Progenitor cell of endocrine pancreas (in vitro differentiated cells): Measurements from ENCODE around the gene MAGI3. TPM values are rescaled to one million over a fixed set of nuclear protein-coding genes. Genes with fewer than 3 reads are reported as not detected.
"Not testable (repeated sequence)": the region's sequence is repeated elsewhere in the genome, so short reads cannot be mapped to it uniquely, and the experiment has no call there.

Source experiments
- DNase-seq: peaks from one replicate; pipeline ENCODE4 v3.0.0; 2021; ENCODE audit warnings: low spot score; ENCODE audit not compliant: unreplicated experiment
- H3K27ac Mint-ChIP-seq: 2 replicates; pipeline ENCODE4 v1.8.0; 2021; ENCODE audit warnings: mild to moderate bottlenecking, moderate library complexity, mixed read lengths
- H3K27me3 Mint-ChIP-seq: 2 replicates; pipeline ENCODE4 v1.8.0; 2021; ENCODE audit warnings: mixed read lengths
- H3K36me3 Mint-ChIP-seq: 2 replicates; pipeline ENCODE4 v1.8.0; 2022; ENCODE audit warnings: mixed read lengths; ENCODE audit not compliant: insufficient read depth
- H3K4me1 Mint-ChIP-seq: 2 replicates; pipeline ENCODE4 v1.8.0; 2021; ENCODE audit warnings: low read depth, mixed read lengths
- H3K4me3 Mint-ChIP-seq: 2 replicates; pipeline ENCODE4 v1.8.0; 2021; ENCODE audit warnings: low read depth, mild to moderate bottlenecking, moderate library complexity, mixed read lengths
- H3K9me3 Mint-ChIP-seq: 2 replicates; pipeline ENCODE4 v1.8.0; 2021; ENCODE audit warnings: low read depth, mixed read lengths
- total RNA-seq: library from RNA; stranded (reverse); gene quantifications from 2 replicates; pipeline ENCODE4 v1.2.1, GENCODE V29; 2021
- TF ChIP-seq, protein P1 (sequence below): fragments of 200-600 bp; sonication (generic); IDR thresholded peaks from one replicate; pipeline ENCODE4 v1.5.0; 2021; ENCODE audit warnings: antibody characterized with exemption, mild to moderate bottlenecking; ENCODE audit not compliant: unreplicated experiment

The MAGI3 gene
- total RNA-seq, 1 donor from 2014 or later, result 23.7 TPM

DNA sequence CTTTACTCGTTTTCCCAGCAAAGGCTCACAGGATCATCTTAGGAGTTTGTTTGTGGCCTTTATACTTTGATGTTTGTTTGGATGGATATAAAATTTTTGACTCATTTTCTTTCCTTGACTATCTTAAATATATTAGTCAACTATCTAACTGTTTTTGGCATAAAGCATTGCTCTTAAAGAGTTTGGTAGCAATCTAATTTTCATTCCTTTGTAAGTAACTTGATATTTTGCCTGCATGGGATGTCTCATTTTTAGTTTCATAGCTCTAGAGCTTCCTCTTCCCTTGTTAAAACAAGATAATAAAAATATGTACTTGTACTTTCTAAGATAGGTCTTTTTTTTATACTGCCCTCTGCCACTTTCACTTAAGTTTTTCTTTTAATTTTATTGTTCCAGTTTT, 161.9 kb downstream of the MAGI3 start:
- no peaks in the 10 kb centered on the region for H3K4me1 Mint-ChIP-seq
- H3K36me3 Mint-ChIP-seq, result peaks cover 9% of the 10 kb centered on the region
- H3K9me3 Mint-ChIP-seq, result no peaks in the 10 kb centered on the region
- H3K27ac Mint-ChIP-seq, result no peak overlapping the region
- H3K27me3 Mint-ChIP-seq, result no peaks in the 10 kb centered on the region
- DNase-seq, result no peak
- H3K4me3 Mint-ChIP-seq, result no peak overlapping the region
- TF ChIP-seq, protein P1, sequence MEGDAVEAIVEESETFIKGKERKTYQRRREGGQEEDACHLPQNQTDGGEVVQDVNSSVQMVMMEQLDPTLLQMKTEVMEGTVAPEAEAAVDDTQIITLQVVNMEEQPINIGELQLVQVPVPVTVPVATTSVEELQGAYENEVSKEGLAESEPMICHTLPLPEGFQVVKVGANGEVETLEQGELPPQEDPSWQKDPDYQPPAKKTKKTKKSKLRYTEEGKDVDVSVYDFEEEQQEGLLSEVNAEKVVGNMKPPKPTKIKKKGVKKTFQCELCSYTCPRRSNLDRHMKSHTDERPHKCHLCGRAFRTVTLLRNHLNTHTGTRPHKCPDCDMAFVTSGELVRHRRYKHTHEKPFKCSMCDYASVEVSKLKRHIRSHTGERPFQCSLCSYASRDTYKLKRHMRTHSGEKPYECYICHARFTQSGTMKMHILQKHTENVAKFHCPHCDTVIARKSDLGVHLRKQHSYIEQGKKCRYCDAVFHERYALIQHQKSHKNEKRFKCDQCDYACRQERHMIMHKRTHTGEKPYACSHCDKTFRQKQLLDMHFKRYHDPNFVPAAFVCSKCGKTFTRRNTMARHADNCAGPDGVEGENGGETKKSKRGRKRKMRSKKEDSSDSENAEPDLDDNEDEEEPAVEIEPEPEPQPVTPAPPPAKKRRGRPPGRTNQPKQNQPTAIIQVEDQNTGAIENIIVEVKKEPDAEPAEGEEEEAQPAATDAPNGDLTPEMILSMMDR, result no peak

GRCh38 chr1:113557187-113557586, 166.9 kb downstream of the MAGI3 start:
- no peak overlapping the region for H3K4me3 Mint-ChIP-seq
- H3K4me1 Mint-ChIP-seq, result no peaks in the 10 kb centered on the region
- no peaks in the 10 kb centered on the region for H3K27me3 Mint-ChIP-seq
- H3K27ac Mint-ChIP-seq, result no peak overlapping the region
- peaks cover 21% of the 10 kb centered on the region for H3K9me3 Mint-ChIP-seq
- no peak for DNase-seq
- H3K36me3 Mint-ChIP-seq, result peaks cover 32% of the 10 kb centered on the region
- TF ChIP-seq, protein P1, result no peak

GRCh38 chr1:113565621-113566020, 175.3 kb downstream of the MAGI3 start:
- TF ChIP-seq, protein P1, result no peak
- Mint-ChIP-seq H3K27me3 (no peaks in the 10 kb centered on the region), H3K4me3 (no peak overlapping the region), H3K9me3 (peaks cover 20% of the 10 kb centered on the region), H3K4me1 (no peaks in the 10 kb centered on the region), H3K27ac (no peak overlapping the region), H3K36me3 (peaks cover 21% of the 10 kb centered on the region)
- no peak for DNase-seq

- Mint-ChIP-seq H3K27me3 (no peaks in the 10 kb centered on the region), H3K4me1 (no peaks in the 10 kb centered on the region), H3K36me3 (peaks cover 27% of the 10 kb centered on the region), H3K9me3 (peaks cover 29% of the 10 kb centered on the region), H3K4me3 (no peak overlapping the region), H3K27ac (no peak overlapping the region)
- TF ChIP-seq, protein P1, result no peak
- DNase-seq, result no peak
Observed at GRCh38 chr1:113567427-113567826, 177.1 kb downstream of the MAGI3 start.

- H3K27ac Mint-ChIP-seq, H3K27me3 Mint-ChIP-seq, DNase-seq, H3K4me3 Mint-ChIP-seq: not testable (repeated sequence)
- Mint-ChIP-seq H3K9me3 (peaks cover 20% of the 10 kb centered on the region), H3K4me1 (peaks cover 13% of the 10 kb centered on the region), H3K36me3 (peaks cover 12% of the 10 kb centered on the region)
Observed at GRCh38 chr1:113575744-113576260, 185.5 kb downstream of the MAGI3 start.

- no peak for DNase-seq
- Mint-ChIP-seq H3K4me3 (no peak overlapping the region), H3K27me3 (no peaks in the 10 kb centered on the region), H3K9me3 (peaks cover 16% of the 10 kb centered on the region), H3K4me1 (peaks cover 13% of the 10 kb centered on the region), H3K27ac (no peak overlapping the region), H3K36me3 (peaks cover 11% of the 10 kb centered on the region)
- TF ChIP-seq, protein P1, result no peak
Observed at GRCh38 chr1:113576271-113576670, 186.0 kb downstream of the MAGI3 start.
